Astrocyte (in vitro differentiated cells and primary cell): ENCODE data around the gene CELF6. TPM values are rescaled to one million over a fixed set of nuclear protein-coding genes. Genes with fewer than 3 reads are reported as not detected.
A peak's percentile ranks its signal among the peaks of the same experiment; 100 is the strongest.

ENCODE experiments used
- DNase-seq: peaks from one replicate; pipeline ENCODE4 v3.0.0-alpha.2; 2010; ENCODE audit warnings: low read depth
- FAIRE-seq: peaks from 2 replicates; lab custom pipeline; 2011; peaks lifted over from hg19 to GRCh38; lab: Jason Lieb, UNC
- H2AFZ ChIP-seq: 2 replicates; pipeline ENCODE4 v1.6.0; 2012; ENCODE audit warnings: low read depth, low read length, inconsistent platforms
- H3K27ac ChIP-seq: 2 replicates; pipeline ENCODE4 v1.5.1; 2011; ENCODE audit warnings: low read depth, low read length, inconsistent platforms
- H3K27me3 ChIP-seq: 2 replicates; pipeline ENCODE4 v1.6.0; 2011; ENCODE audit warnings: low read length, inconsistent platforms; ENCODE audit not compliant: insufficient read depth
- H3K36me3 ChIP-seq: 2 replicates; pipeline ENCODE4 v1.5.1; 2011; ENCODE audit warnings: low read length, inconsistent platforms; ENCODE audit not compliant: insufficient read depth
- H3K4me1 ChIP-seq: 2 replicates; pipeline ENCODE4 v1.5.1; 2011; ENCODE audit warnings: low read length, inconsistent platforms; ENCODE audit not compliant: insufficient read depth
- H3K4me2 ChIP-seq: 2 replicates; pipeline ENCODE4 v1.6.0; 2012; ENCODE audit warnings: low read length, inconsistent platforms
- H3K4me3 ChIP-seq: 2 replicates; pipeline ENCODE4 v1.5.1; 2011; ENCODE audit warnings: low read depth, mild to moderate bottlenecking, low read length, inconsistent platforms; ENCODE audit not compliant: insufficient read depth
- H3K79me2 ChIP-seq: 2 replicates; pipeline ENCODE4 v1.6.0; 2012; ENCODE audit warnings: mild to moderate bottlenecking, low read length, inconsistent platforms; ENCODE audit not compliant: insufficient read depth
- H3K9ac ChIP-seq: 2 replicates; pipeline ENCODE4 v1.6.0; 2012; ENCODE audit warnings: mild to moderate bottlenecking, low read length, inconsistent platforms
- H3K9me3 ChIP-seq: 2 replicates; pipeline ENCODE4 v1.5.1; 2012; ENCODE audit warnings: low read depth, mild to moderate bottlenecking, low read length, inconsistent platforms; ENCODE audit not compliant: insufficient read depth
- H4K20me1 ChIP-seq: 2 replicates; pipeline ENCODE4 v1.6.0; 2012; ENCODE audit warnings: low read length, inconsistent platforms; ENCODE audit not compliant: insufficient read depth
- H3K27ac Mint-ChIP-seq: one replicate; pipeline ENCODE4 v1.8.0; 2021; ENCODE audit warnings: mild to moderate bottlenecking, mixed read lengths; ENCODE audit not compliant: unreplicated experiment
- H3K27me3 Mint-ChIP-seq: one replicate; pipeline ENCODE4 v1.8.0; 2021; ENCODE audit warnings: low read depth, mixed read lengths; ENCODE audit not compliant: unreplicated experiment
- H3K36me3 Mint-ChIP-seq: one replicate; pipeline ENCODE4 v1.8.0; 2021; ENCODE audit warnings: low read depth, mixed read lengths; ENCODE audit not compliant: unreplicated experiment
- H3K4me1 Mint-ChIP-seq: one replicate; pipeline ENCODE4 v1.8.0; 2021; ENCODE audit warnings: low read depth, mixed read lengths; ENCODE audit not compliant: unreplicated experiment
- H3K4me3 Mint-ChIP-seq: one replicate; pipeline ENCODE4 v1.8.0; 2021; ENCODE audit warnings: mild to moderate bottlenecking, moderate library complexity, mixed read lengths; ENCODE audit not compliant: unreplicated experiment
- H3K9me3 Mint-ChIP-seq: one replicate; pipeline ENCODE4 v1.8.0; 2021; ENCODE audit warnings: mild to moderate bottlenecking, mixed read lengths; ENCODE audit not compliant: unreplicated experiment
- CTCF ChIP-seq: IDR thresholded peaks from 2 replicates; pipeline ENCODE4 v1.5.1; 2011; ENCODE audit warnings: low read depth, mild to moderate bottlenecking, inconsistent platforms, low read length, moderate library complexity; ENCODE audit not compliant: insufficient read depth
- EZH2 ChIP-seq: IDR thresholded peaks from 2 replicates; pipeline ENCODE4 v1.6.1; 2012; ENCODE audit warnings: mild to moderate bottlenecking, low read length, inconsistent platforms; ENCODE audit not compliant: insufficient read depth
- total RNA-seq: library from RNA; stranded (reverse); gene quantifications from 2 replicates; pipeline ENCODE4 v1.2.1, GENCODE V29; 2021

Gene CELF6
- total RNA-seq, 1 donor from 2014 or later = not detected

DNA sequence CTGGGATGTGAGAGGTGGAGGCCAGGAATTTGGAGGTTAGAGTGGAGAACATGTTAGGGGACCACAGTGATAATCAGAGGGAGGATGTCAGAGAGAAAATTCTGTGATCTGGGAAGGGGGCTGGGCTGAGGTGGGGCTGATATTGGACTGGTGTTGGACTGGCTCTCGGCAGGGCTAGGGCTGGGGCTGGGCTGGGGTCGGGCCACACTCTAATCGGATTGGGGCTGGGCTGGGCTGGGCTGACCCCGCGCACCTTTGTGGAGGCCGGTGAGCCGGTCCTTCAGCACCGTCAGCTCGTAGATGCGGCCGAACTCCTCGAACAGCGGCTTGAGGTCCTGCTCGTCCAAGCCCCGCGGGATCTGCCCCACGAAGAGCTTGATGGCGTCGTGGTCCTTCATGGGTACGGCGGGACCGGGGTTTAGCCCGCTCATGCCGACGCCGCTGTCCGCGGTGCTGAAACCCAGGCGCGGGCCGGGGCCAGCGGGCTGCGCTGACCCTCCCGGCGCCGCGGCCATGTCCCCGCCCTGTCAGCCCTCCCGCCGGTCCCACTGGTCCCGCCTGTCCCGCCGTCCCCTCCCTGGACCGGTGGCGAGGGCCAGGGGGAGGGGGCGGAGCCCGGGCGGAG is 485 bp downstream of the CELF6 start:
- Mint-ChIP-seq H3K36me3 (peaks cover 2% of the 10 kb centered on the region), H3K4me1 (peaks cover 8% of the 10 kb centered on the region), H3K9me3 (peaks cover 8% of the 10 kb centered on the region), H3K4me3 (peak overlapping the region; percentile 75), H3K27me3 (peaks cover 45% of the 10 kb centered on the region), H3K27ac (no peak overlapping the region)
- Histone ChIP-seq H3K4me1 (peaks cover 4% of the 10 kb centered on the region), H3K4me3 (no peak overlapping the region), H2AFZ (no peak overlapping the region), H3K36me3 (no peaks in the 10 kb centered on the region), H3K27ac (no peak overlapping the region), H3K79me2 (no peaks in the 10 kb centered on the region), H3K27me3 (peaks cover 6% of the 10 kb centered on the region), H3K9me3 (no peaks in the 10 kb centered on the region), H3K9ac (no peak overlapping the region), H4K20me1 (no peaks in the 10 kb centered on the region), H3K4me2 (peak overlapping the region; percentile 99)
- no peak for TF ChIP-seq EZH2
- no peak for TF ChIP-seq CTCF
- no peak for FAIRE-seq
- peak; percentile 37 for DNase-seq

DNA sequence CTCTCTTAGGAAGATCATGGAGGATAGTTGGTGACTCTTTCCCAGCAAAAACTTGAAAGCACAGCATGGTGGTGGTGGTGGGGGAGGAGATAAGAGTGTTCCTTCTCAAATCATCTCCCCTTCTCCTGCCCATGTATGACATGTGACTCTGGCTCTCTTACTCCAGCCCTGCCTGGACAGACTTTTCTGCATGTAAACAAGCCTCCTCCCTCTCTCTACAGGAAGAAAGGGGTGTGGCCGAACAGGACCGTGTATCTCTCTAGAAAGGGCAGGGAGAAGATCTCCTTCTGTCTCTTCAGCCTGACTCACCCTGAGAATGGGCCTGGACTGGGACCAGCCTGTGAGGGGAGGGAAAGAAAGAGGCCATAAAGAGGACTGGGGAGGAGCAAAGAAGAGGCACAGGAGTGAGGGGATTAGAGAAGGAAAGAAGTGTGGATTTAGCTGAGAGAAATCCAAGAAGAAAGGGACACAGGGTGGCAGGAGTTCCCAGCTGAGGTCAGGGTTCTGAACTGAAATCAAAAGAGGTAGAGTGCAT is 1.5 kb downstream of the CELF6 start:
- DNase-seq (no peak), FAIRE-seq (no peak)
- H3K36me3 ChIP-seq = no peaks in the 10 kb centered on the region
- Mint-ChIP-seq H3K4me3 (peak overlapping the region; percentile 75), H3K27me3 (peaks cover 45% of the 10 kb centered on the region), H3K9me3 (peaks cover 8% of the 10 kb centered on the region), H3K27ac (no peak overlapping the region), H3K36me3 (no peaks in the 10 kb centered on the region), H3K4me1 (peaks cover 8% of the 10 kb centered on the region)
- H3K9ac ChIP-seq = no peak overlapping the region
- no peak overlapping the region for H3K27ac ChIP-seq
- no peaks in the 10 kb centered on the region for H3K9me3 ChIP-seq
- H2AFZ ChIP-seq = no peak overlapping the region
- H3K27me3 ChIP-seq = peaks cover 6% of the 10 kb centered on the region
- no peaks in the 10 kb centered on the region for H4K20me1 ChIP-seq
- H3K4me2 ChIP-seq = no peak overlapping the region
- no peaks in the 10 kb centered on the region for H3K79me2 ChIP-seq
- no peak overlapping the region for H3K4me3 ChIP-seq
- peaks cover 4% of the 10 kb centered on the region for H3K4me1 ChIP-seq
- no peak for TF ChIP-seq EZH2
- TF ChIP-seq CTCF = no peak
